ENCODE measurements around the gene RNASE4. TPM values are rescaled to one million over a fixed set of nuclear protein-coding genes. Genes with fewer than 3 reads are reported as not detected.
A peak's percentile ranks its signal among the peaks of the same experiment; 100 is the strongest.

Gene RNASE4
- total RNA-seq, 1 donor from 2014 or later, result 6.3 TPM

- Histone ChIP-seq H3K9me3 (ENCODE audit: insufficient read depth, low read depth, low read length) (no peaks in the 10 kb centered on the region), H3K27ac (ENCODE audit: low read depth, low read length) (no peak overlapping the region), H3K4me1 (ENCODE audit: insufficient read depth, low read length) (no peaks in the 10 kb centered on the region), H3K36me3 (ENCODE audit: insufficient read depth, low read length) (no peaks in the 10 kb centered on the region), H3K27me3 (ENCODE audit: insufficient read depth, low read length) (peaks cover 3% of the 10 kb centered on the region), H2AFZ (ENCODE audit: low read depth, low read length) (no peak overlapping the region), H3K4me3 (ENCODE audit: insufficient read depth, low read depth, low read length) (no peak overlapping the region), H4K20me1 (ENCODE audit: insufficient read depth, low read length) (no peaks in the 10 kb centered on the region), H3K79me2 (ENCODE audit: insufficient read depth, low read length) (no peaks in the 10 kb centered on the region), H3K4me2 (ENCODE audit: low read length) (no peak overlapping the region), H3K9ac (ENCODE audit: low read length) (no peak overlapping the region)
- Mint-ChIP-seq H3K27me3 (ENCODE audit: low read depth, unreplicated experiment) (peaks cover 24% of the 10 kb centered on the region), H3K36me3 (ENCODE audit: low read depth, unreplicated experiment) (no peaks in the 10 kb centered on the region), H3K27ac (ENCODE audit: unreplicated experiment) (no peak overlapping the region), H3K9me3 (ENCODE audit: unreplicated experiment) (no peaks in the 10 kb centered on the region), H3K4me1 (ENCODE audit: low read depth, unreplicated experiment) (no peaks in the 10 kb centered on the region), H3K4me3 (ENCODE audit: unreplicated experiment) (no peak overlapping the region)
- FAIRE-seq (no peak), DNase-seq (ENCODE audit: low read depth) (no peak)
- TF ChIP-seq EZH2 (IDR thresholded peaks at IDR 0.05; ENCODE audit: insufficient read depth, low read length), result no peak
- TF ChIP-seq CTCF (IDR thresholded peaks at IDR 0.05; ENCODE audit: insufficient read depth, low read depth, low read length), result no peak
These were observed 38.9 kb upstream of the RNASE4 start for GRCh38 chr14:20645481-20645880.

GRCh38 chr14:20652996-20653975 is 31.1 kb upstream of the RNASE4 start:
- H3K27ac ChIP-seq (ENCODE audit: low read depth, low read length), result no peak overlapping the region
- peaks cover 4% of the 10 kb centered on the region for H3K9me3 Mint-ChIP-seq (ENCODE audit: unreplicated experiment)
- H3K4me3 Mint-ChIP-seq (ENCODE audit: unreplicated experiment), result peak overlapping the region; percentile 73
- DNase-seq (ENCODE audit: low read depth), result peak; percentile 0
- H3K27ac Mint-ChIP-seq (ENCODE audit: unreplicated experiment), result no peak overlapping the region
- peak overlapping the region; percentile 48 for H3K4me2 ChIP-seq (ENCODE audit: low read length)
- no peaks in the 10 kb centered on the region for H4K20me1 ChIP-seq (ENCODE audit: insufficient read depth, low read length)
- FAIRE-seq, result no peak
- no peaks in the 10 kb centered on the region for H3K4me1 ChIP-seq (ENCODE audit: insufficient read depth, low read length)
- H3K36me3 ChIP-seq (ENCODE audit: insufficient read depth, low read length), result no peaks in the 10 kb centered on the region
- H3K27me3 Mint-ChIP-seq (ENCODE audit: low read depth, unreplicated experiment), result peaks cover 53% of the 10 kb centered on the region
- H3K27me3 ChIP-seq (ENCODE audit: insufficient read depth, low read length), result peaks cover 18% of the 10 kb centered on the region
- no peak overlapping the region for H3K9ac ChIP-seq (ENCODE audit: low read length)
- H2AFZ ChIP-seq (ENCODE audit: low read depth, low read length), result peak overlapping the region; percentile 10
- no peak overlapping the region for H3K4me3 ChIP-seq (ENCODE audit: insufficient read depth, low read depth, low read length)
- no peaks in the 10 kb centered on the region for H3K79me2 ChIP-seq (ENCODE audit: insufficient read depth, low read length)
- no peaks in the 10 kb centered on the region for H3K4me1 Mint-ChIP-seq (ENCODE audit: low read depth, unreplicated experiment)
- TF ChIP-seq CTCF (IDR thresholded peaks at IDR 0.05; ENCODE audit: insufficient read depth, low read depth, low read length) (no peak), EZH2 (IDR thresholded peaks at IDR 0.05; ENCODE audit: insufficient read depth, low read length) (no peak)
- no peaks in the 10 kb centered on the region for H3K9me3 ChIP-seq (ENCODE audit: insufficient read depth, low read depth, low read length)
- no peaks in the 10 kb centered on the region for H3K36me3 Mint-ChIP-seq (ENCODE audit: low read depth, unreplicated experiment)

- H3K27me3 Mint-ChIP-seq (ENCODE audit: low read depth, unreplicated experiment), result peaks cover 75% of the 10 kb centered on the region
- peaks cover 4% of the 10 kb centered on the region for H3K9me3 Mint-ChIP-seq (ENCODE audit: unreplicated experiment)
- no peaks in the 10 kb centered on the region for H3K79me2 ChIP-seq (ENCODE audit: insufficient read depth, low read length)
- no peaks in the 10 kb centered on the region for H3K36me3 Mint-ChIP-seq (ENCODE audit: low read depth, unreplicated experiment)
- no peaks in the 10 kb centered on the region for H3K4me1 ChIP-seq (ENCODE audit: insufficient read depth, low read length)
- H3K27ac ChIP-seq (ENCODE audit: low read depth, low read length), result no peak overlapping the region
- DNase-seq (ENCODE audit: low read depth) (no peak), FAIRE-seq (no peak)
- H3K36me3 ChIP-seq (ENCODE audit: insufficient read depth, low read length), result no peaks in the 10 kb centered on the region
- no peak overlapping the region for H3K4me3 Mint-ChIP-seq (ENCODE audit: unreplicated experiment)
- no peaks in the 10 kb centered on the region for H4K20me1 ChIP-seq (ENCODE audit: insufficient read depth, low read length)
- H3K27ac Mint-ChIP-seq (ENCODE audit: unreplicated experiment), result no peak overlapping the region
- no peak overlapping the region for H3K4me3 ChIP-seq (ENCODE audit: insufficient read depth, low read depth, low read length)
- TF ChIP-seq EZH2 (IDR thresholded peaks at IDR 0.05; ENCODE audit: insufficient read depth, low read length) (no peak), CTCF (IDR thresholded peaks at IDR 0.05; ENCODE audit: insufficient read depth, low read depth, low read length) (no peak)
- H3K9me3 ChIP-seq (ENCODE audit: insufficient read depth, low read depth, low read length), result no peaks in the 10 kb centered on the region
- no peak overlapping the region for H3K4me2 ChIP-seq (ENCODE audit: low read length)
- H3K4me1 Mint-ChIP-seq (ENCODE audit: low read depth, unreplicated experiment), result no peaks in the 10 kb centered on the region
- H3K9ac ChIP-seq (ENCODE audit: low read length), result no peak overlapping the region
- peaks cover 18% of the 10 kb centered on the region for H3K27me3 ChIP-seq (ENCODE audit: insufficient read depth, low read length)
- H2AFZ ChIP-seq (ENCODE audit: low read depth, low read length), result no peak overlapping the region
These were observed 28.5 kb upstream of the RNASE4 start for GRCh38 chr14:20655851-20656250.

Measured in astrocyte (in vitro differentiated cells and primary cell).